ENCODE results near the gene GPR162.

Gene GPR162

DNA sequence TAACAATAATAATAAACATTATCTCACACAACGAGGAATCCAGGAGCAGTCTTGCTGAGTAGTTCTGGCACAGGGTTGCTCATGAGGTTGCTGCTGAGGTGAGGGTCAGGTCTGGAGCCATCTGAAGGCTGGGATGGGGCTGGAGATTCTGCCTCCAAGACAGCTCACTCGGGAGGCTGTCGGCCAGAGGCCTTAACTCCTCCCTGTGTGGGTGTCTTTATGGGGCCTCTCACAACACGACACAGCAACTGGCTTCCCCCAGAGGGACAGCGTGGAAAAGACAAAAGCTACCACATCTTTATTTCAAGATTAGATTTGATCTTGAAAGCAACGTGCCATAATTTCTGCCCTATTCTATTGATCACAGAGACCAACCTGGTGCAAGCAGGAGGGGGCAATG, 39.5 kb upstream of the GPR162 start:
- peaks cover 7% of the 10 kb centered on the region for H3K27me3 Mint-ChIP-seq
- no peak overlapping the region for H3K4me3 Mint-ChIP-seq
- H3K27ac Mint-ChIP-seq, result no peak overlapping the region
- no peak for DNase-seq (ENCODE audit: low spot score in 2 of 2)
- ATAC-seq (ENCODE audit: low read depth), result no peak
- H3K4me1 Mint-ChIP-seq, result peaks cover 8% of the 10 kb centered on the region
- no peaks in the 10 kb centered on the region for H3K36me3 Mint-ChIP-seq
- no peaks in the 10 kb centered on the region for H3K9me3 Mint-ChIP-seq

DNA sequence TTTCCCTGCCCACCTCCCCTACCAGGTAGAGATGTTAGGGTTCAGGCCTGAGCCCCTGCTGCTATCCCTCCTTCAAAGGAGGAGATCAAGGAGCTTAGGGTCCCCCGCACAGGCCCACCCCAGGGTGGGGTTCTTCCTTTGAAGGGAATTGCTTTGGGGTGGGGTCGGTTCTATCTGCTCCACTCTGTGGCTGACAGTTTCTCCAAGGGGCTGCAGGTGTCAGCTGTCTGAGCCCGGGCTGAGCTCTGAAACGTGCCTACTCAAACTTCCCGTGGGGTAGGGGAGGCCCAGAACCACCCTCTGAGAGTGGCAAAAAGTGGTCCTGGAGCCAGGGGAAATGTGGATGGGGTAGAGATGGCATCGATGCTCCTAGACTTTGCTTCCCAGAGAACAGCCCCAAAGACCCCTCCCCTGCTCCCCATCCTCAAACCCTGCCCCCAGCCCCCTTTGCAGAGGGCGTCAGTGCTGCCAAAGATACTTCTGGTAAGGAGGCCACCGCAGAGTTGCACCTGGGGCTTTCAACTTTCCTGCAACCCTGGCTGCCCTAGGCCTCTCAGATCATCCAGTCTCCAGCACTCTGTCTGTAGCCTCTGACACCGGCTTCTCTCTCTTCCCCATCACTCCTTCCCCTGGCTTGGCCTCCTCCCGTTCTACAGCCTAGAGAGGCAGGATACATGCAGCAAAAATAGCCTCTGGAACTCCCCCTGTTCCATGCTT, 38.6 kb upstream of the GPR162 start:
- Mint-ChIP-seq H3K27ac (no peak overlapping the region), H3K9me3 (no peaks in the 10 kb centered on the region), H3K4me1 (peaks cover 8% of the 10 kb centered on the region), H3K36me3 (no peaks in the 10 kb centered on the region), H3K27me3 (peaks cover 5% of the 10 kb centered on the region), H3K4me3 (no peak overlapping the region)
- DNase-seq (ENCODE audit: low spot score in 2 of 2), result no peak
- no peak for ATAC-seq (ENCODE audit: low read depth)

DNA sequence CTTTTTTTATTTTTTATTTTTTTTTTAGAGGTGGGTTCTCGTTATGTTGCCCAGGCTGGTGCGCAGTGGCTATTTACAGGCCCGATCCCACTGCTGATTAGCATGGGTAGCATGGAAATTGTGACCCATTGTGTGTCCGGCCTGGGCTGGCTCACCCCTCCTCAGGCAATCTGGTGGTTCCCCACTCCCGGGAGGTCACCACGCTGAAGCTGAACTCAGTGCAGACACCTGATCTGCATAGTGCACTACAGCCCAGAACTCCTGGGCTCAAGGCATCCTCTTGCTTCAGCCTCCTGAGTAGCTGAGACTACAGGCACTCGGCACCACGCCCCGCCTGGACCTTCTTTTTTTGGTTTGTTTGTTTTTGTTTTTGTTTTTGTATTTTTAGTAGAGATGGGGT, 37.8 kb upstream of the GPR162 start:
- DNase-seq (ENCODE audit: low spot score in 2 of 2) (no peak), ATAC-seq (ENCODE audit: low read depth) (no peak)
- H3K4me3 Mint-ChIP-seq, result no peak overlapping the region
- H3K36me3 Mint-ChIP-seq, result no peaks in the 10 kb centered on the region
- H3K4me1 Mint-ChIP-seq, result peaks cover 3% of the 10 kb centered on the region
- no peak overlapping the region for H3K27ac Mint-ChIP-seq
- H3K9me3 Mint-ChIP-seq, result no peaks in the 10 kb centered on the region
- H3K27me3 Mint-ChIP-seq, result no peaks in the 10 kb centered on the region

GRCh38 chr12:6784296-6784695, 37.3 kb upstream of the GPR162 start:
- DNase-seq (ENCODE audit: low spot score in 2 of 2), result no peak
- Mint-ChIP-seq H3K4me1 (no peaks in the 10 kb centered on the region), H3K27me3 (no peaks in the 10 kb centered on the region), H3K4me3 (no peak overlapping the region), H3K9me3 (no peaks in the 10 kb centered on the region), H3K36me3 (no peaks in the 10 kb centered on the region), H3K27ac (no peak overlapping the region)
- ATAC-seq (ENCODE audit: low read depth), result no peak

- ATAC-seq (ENCODE audit: low read depth) (no peak), DNase-seq (ENCODE audit: low spot score in 2 of 2) (no peak)
- Mint-ChIP-seq H3K27me3 (no peaks in the 10 kb centered on the region), H3K9me3 (no peaks in the 10 kb centered on the region), H3K36me3 (no peaks in the 10 kb centered on the region), H3K4me1 (no peaks in the 10 kb centered on the region), H3K4me3 (no peak overlapping the region), H3K27ac (no peak overlapping the region)
Measured at GRCh38 chr12:6784761-6785160, 36.9 kb upstream of the GPR162 start.

GRCh38 chr12:6786416-6787094, 35.1 kb upstream of the GPR162 start:
- Mint-ChIP-seq H3K27me3 (no peaks in the 10 kb centered on the region), H3K4me3 (no peak overlapping the region), H3K27ac (no peak overlapping the region), H3K36me3 (no peaks in the 10 kb centered on the region), H3K9me3 (no peaks in the 10 kb centered on the region), H3K4me1 (no peaks in the 10 kb centered on the region)
- DNase-seq (ENCODE audit: low spot score in 2 of 2) (no peak), ATAC-seq (ENCODE audit: low read depth) (no peak)

DNA sequence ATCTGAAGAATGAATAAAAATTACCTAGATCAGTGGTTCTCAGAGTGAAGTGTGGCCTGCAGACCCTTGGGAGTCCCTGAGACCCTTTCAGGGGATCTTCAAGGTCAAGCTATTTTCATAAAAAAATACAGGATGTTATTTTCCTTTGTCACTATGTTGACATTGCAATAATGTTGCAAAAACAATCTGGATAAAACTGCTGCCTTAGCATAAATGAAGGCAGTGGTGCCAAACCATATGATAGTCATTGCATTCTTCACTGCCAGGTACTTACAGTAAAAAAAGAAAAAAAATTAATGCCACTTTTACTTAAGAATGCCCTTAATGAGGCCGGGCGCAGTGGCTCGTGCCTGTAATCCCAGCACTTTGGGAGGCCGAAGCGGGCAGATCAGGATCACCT, 34.3 kb upstream of the GPR162 start:
- Mint-ChIP-seq H3K27ac (no peak overlapping the region), H3K27me3 (no peaks in the 10 kb centered on the region), H3K4me3 (no peak overlapping the region)

GRCh38 chr12:6788972-6789924, 32.4 kb upstream of the GPR162 start, which contains the start of gene CD4:
Gene CD4, plus strand, starts transcription at chr12:6789528. Its CDS starts 10,611 bp downstream, at chr12:6800139.
- no peak for DNase-seq (ENCODE audit: low spot score in 2 of 2)

More for the DNA sequence above, 34.3 kb upstream of the GPR162 start:
- no peaks in the 10 kb centered on the region for H3K36me3 Mint-ChIP-seq
- peaks cover 2% of the 10 kb centered on the region for H3K4me1 Mint-ChIP-seq
- no peaks in the 10 kb centered on the region for H3K9me3 Mint-ChIP-seq
- ATAC-seq (ENCODE audit: low read depth) (no peak), DNase-seq (ENCODE audit: low spot score in 2 of 2) (no peak)

GRCh38 chr12:6790496-6791150, 31.0 kb upstream of the GPR162 start:
- peaks cover 1% of the 10 kb centered on the region for H3K27me3 Mint-ChIP-seq
- ATAC-seq (ENCODE audit: low read depth) (no peak), DNase-seq (ENCODE audit: low spot score in 2 of 2) (no peak)
- no peak overlapping the region for H3K27ac Mint-ChIP-seq
- H3K36me3 Mint-ChIP-seq, result no peaks in the 10 kb centered on the region
- no peaks in the 10 kb centered on the region for H3K9me3 Mint-ChIP-seq
- no peak overlapping the region for H3K4me3 Mint-ChIP-seq
- H3K4me1 Mint-ChIP-seq, result peaks cover 10% of the 10 kb centered on the region

More at GRCh38 chr12:6788972-6789924, 32.4 kb upstream of the GPR162 start, which contains the start of gene CD4:
- H3K9me3 Mint-ChIP-seq, result no peaks in the 10 kb centered on the region
- no peaks in the 10 kb centered on the region for H3K36me3 Mint-ChIP-seq
- H3K27me3 Mint-ChIP-seq, result peaks cover 1% of the 10 kb centered on the region
- H3K4me3 Mint-ChIP-seq, result no peak within 1 kb of the TSS
- no peak for ATAC-seq (ENCODE audit: low read depth)
- H3K4me1 Mint-ChIP-seq, result peaks cover 10% of the 10 kb centered on the region
- no peak within 1 kb of the TSS for H3K27ac Mint-ChIP-seq

GRCh38 chr12:6791931-6792520, 29.6 kb upstream of the GPR162 start:
- Mint-ChIP-seq H3K36me3 (no peaks in the 10 kb centered on the region), H3K4me3 (no peak overlapping the region), H3K27ac (no peak overlapping the region), H3K9me3 (no peaks in the 10 kb centered on the region), H3K4me1 (peaks cover 10% of the 10 kb centered on the region), H3K27me3 (peaks cover 9% of the 10 kb centered on the region)
- ATAC-seq (ENCODE audit: low read depth), result no peak
- no peak for DNase-seq (ENCODE audit: low spot score in 2 of 2)

DNA sequence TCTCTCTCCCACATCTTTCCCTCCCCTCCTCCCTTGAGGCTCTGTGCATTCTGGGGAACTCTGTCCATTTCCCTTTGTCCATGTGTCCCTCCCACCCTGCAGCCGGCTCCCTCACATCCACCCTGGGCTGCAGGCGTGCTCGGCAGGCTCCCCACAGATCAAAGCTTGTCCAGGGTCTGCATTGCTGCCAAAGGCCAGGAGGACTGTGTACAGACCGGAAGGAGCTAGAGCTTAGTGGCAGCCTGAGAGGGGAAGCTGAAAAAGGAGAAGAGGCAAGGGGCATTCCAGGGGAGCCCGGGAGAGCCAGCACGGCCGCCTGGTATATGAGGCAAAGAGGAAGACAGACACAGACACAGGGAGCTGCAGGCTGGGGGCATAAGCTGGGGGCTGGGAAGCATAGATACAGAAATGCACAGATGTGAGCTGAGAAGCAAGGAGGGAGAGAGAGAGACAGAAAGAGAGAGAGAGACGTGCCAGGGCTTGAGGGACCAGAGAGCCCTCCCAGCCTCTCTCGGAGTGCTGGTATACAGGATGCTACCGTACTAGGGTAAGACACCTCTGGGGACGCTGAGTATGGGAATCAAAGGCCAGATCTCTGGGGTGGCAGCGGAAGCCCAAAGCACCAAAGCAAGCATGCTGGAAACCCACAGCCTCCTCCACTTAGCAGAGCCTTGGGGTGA, 29.0 kb upstream of the GPR162 start:
- Mint-ChIP-seq H3K9me3 (no peaks in the 10 kb centered on the region), H3K27me3 (peaks cover 10% of the 10 kb centered on the region), H3K27ac (no peak overlapping the region), H3K4me1 (peaks cover 10% of the 10 kb centered on the region), H3K36me3 (no peaks in the 10 kb centered on the region), H3K4me3 (no peak overlapping the region)
- ATAC-seq (ENCODE audit: low read depth), result peak; percentile 88
- DNase-seq (ENCODE audit: low spot score in 2 of 2), result no peak

DNA sequence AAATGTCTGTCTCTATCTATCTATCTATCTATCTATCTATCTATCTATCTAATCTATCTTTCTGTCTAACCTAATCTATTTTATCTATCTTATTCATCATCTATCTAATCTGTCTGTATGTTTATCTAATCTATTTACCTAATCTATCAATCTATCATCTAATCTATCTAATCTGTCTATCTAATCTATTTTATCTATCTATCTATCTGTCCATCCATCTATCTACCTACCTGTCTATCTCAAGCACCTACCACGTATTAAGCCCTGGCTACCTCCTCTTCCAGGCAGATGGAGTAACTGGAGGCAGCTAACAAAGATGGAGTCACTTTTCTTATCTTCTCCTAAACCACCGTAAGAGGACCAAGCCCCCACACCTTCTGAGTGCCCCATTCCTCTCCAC, 26.5 kb upstream of the GPR162 start:
- Mint-ChIP-seq H3K9me3 (no peaks in the 10 kb centered on the region), H3K27me3 (peaks cover 10% of the 10 kb centered on the region), H3K36me3 (no peaks in the 10 kb centered on the region), H3K27ac (no peak overlapping the region), H3K4me3 (no peak overlapping the region), H3K4me1 (peaks cover 10% of the 10 kb centered on the region)
- DNase-seq (ENCODE audit: low spot score in 2 of 2), result no peak
- ATAC-seq (ENCODE audit: low read depth), result no peak

- H3K27ac Mint-ChIP-seq, result no peak overlapping the region
- no peaks in the 10 kb centered on the region for H3K36me3 Mint-ChIP-seq
- H3K4me1 Mint-ChIP-seq, result peaks cover 10% of the 10 kb centered on the region
- ATAC-seq (ENCODE audit: low read depth) (no peak), DNase-seq (ENCODE audit: low spot score in 2 of 2) (no peak)
- no peaks in the 10 kb centered on the region for H3K9me3 Mint-ChIP-seq
- H3K4me3 Mint-ChIP-seq, result no peak overlapping the region
- peaks cover 10% of the 10 kb centered on the region for H3K27me3 Mint-ChIP-seq
Measured at GRCh38 chr12:6796576-6796975, 25.0 kb upstream of the GPR162 start.
